Limb (tissue), 2 donors: ENCODE data around the gene GOLGA6L9.
"Not testable (repeated sequence)": the region's sequence is repeated elsewhere in the genome, so short reads cannot be mapped to it uniquely, and the experiment has no call there.

ENCODE experiments used
- DNase-seq, 2 donors: peaks; one replicate each; pipeline ENCODE4 v3.0.0-alpha.2; 2016; ENCODE audit errors: extremely low spot score in 2 of 2

The GOLGA6L9 gene

DNA sequence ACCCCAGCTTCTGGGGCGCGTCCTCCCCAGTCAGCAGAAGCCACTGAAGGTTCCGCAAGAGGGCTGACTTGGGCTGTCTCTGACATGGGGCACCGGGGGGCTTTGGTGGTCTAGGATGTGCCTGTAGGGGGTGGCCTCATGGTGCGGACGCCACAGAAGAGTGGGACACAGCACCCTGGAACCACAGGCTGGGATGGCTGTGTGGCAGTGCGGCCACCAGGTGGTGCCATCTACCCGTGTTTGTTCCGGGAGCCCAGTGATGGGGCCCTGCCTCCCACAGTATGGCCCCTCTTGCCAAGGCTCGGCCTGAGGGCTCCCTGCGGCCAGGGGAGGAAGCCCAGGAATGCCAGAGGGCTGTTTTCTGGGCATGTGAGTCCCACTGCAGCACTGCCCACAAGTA is 38.6 kb downstream of the GOLGA6L9 start:
- DNase-seq: not testable (repeated sequence)

GRCh38 chr15:82469381-82469780 is 39.8 kb downstream of the GOLGA6L9 start:
- not testable (repeated sequence) for DNase-seq

GRCh38 chr15:82472269-82472982 is 42.8 kb downstream of the GOLGA6L9 start:
- peak in 1 of 2 donors; percentile 46 for DNase-seq

DNA sequence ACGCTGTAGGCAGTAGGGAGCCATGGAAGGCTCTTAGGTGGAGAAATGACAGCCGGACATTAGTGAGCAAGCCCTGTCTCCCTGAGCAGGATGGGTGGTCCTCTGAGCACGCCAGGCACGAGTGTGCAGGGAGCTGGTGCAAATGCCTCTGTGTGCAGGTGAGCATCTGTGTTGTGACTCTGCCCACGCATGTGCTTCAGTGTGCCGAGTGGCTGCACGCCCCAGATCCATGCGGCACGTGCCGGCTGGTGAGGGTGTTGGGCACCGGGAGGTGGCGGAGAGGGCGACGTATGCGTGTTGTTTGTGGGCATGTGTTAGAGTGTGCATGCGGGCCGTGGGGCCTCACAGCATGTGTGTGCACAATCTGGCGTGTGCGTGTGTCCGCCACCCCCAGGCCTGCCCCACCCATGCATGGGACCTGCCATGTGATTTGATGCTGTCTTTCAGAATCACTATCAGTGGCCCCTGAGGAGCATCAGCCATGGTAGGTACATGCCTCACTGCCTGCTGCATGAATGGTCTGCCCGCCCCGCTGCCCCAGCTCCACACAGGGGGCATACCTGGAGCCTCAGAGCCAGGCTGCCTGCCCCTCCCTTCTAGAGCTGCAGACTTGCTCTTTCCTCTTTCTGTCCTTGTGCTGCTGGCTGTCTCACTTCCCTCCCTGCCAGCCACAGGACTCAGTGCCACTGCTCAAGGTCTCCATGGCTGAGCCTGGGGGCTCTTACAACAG is 45.1 kb downstream of the GOLGA6L9 start:
- not testable (repeated sequence) for DNase-seq

GRCh38 chr15:82475345-82475967 is 45.8 kb downstream of the GOLGA6L9 start:
- not testable (repeated sequence) for DNase-seq

DNA sequence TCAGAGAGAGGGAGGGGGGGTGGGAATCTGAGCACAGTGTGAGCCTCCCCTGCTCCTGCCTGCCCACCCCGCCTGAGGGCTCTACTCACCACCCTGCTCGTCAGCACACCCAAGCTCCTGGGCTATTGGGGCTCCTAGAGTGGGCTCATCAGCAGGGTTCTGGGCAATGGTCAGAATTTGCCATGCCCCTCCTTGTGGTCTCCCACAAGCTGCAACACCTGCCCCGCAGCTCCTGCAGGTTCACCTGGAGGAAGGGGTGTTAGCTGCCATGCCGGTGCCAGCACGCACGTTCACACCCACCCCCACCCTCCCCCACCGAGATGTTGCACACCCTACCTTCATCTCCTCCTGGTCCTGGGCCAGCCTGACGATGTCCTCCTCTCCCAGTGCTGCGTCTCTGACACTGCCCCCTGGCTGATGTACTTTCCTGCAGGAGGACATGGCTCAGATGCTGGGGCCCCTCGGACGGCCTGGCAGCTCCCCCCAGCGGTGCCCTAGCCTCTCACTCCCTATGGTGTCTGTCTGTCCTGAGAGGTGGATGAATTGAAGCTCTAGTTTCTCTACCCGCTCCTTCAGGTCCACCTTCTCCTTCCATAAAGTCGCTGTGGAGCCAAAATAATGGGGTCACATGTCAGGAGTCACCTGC is 47.2 kb downstream of the GOLGA6L9 start:
- DNase-seq: peak in 1 of 2 donors; percentile 24

GRCh38 chr15:82477343-82478057 is 47.9 kb downstream of the GOLGA6L9 start:
- DNase-seq: not testable (repeated sequence)
